Measurements from ENCODE around the gene STRBP. TPM values are rescaled to one million over a fixed set of nuclear protein-coding genes. Genes with fewer than 3 reads are reported as not detected.
"Not testable (repeated sequence)": the region's sequence is repeated elsewhere in the genome, so short reads cannot be mapped to it uniquely, and the experiment has no call there.

Gene STRBP
- total RNA-seq, 1 experiment from 2014 or later = 18.4 TPM

DNA sequence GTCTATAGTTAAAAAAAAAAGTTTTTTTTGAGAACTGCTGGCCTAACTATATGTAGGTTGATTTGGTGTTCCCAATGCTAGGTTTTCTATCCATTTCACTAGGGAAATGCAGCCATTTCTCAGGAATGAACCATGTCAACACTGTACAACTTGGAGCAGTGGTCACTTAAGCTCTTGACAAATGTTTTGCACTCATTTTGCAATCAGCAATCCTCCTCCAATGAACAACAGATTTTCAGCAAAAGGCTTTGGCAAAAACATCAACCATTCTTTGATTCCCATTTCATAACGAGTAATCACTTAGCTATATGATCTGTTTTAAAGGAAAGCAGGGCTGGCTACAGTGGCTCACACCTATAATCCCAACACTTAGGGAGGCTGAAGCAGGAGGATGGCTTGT, 17.9 kb downstream of the STRBP start:
- DNase-seq (ENCODE audit: low spot score) = no peak

GRCh38 chr9:123249162-123249561, 19.2 kb downstream of the STRBP start:
- not testable (repeated sequence) for DNase-seq (ENCODE audit: low spot score)

DNA sequence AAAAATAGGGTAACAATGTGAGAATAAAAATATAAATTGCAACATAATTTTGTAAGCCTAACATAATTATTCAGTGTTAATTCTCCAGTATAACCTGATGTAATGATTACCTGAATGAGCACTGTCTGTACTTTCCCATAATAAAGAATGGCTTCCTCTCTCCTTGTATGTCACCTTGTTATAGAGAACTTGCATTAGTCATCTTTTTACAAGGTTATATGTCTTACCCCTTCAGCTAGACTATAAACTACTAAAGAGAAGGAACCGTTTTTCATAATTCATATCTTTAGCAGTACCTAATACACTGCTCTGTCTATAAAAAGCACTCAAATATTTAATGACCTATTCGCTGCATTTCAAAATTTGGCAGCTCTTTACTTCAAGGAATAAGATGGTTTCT, 19.8 kb downstream of the STRBP start:
- DNase-seq (ENCODE audit: low spot score) = no peak

GRCh38 chr9:123246534-123246933, 21.9 kb downstream of the STRBP start:
- DNase-seq (ENCODE audit: low spot score) = no peak

DNA sequence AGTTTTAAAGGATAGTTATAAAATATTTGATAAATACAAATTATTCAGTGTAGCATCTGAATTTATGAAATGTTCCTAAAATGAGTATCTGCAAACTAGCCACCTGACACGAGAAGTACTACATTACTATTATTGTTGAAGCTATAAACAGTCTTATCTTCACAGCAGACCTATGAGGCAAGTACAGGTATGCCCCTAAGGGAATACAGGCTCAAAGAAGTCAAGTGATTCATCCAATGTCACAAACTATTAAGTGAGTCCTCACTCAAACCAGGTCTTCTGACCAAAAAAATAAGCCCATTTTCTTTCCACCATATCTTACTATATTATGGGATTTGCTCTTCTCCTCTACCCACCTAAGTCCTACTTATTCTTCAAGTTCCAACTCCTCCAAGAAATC, 28.7 kb downstream of the STRBP start:
- DNase-seq (ENCODE audit: low spot score) = no peak

- DNase-seq (ENCODE audit: low spot score) = no peak
Measured at GRCh38 chr9:123238365-123238764, 30.0 kb downstream of the STRBP start.

- no peak for DNase-seq (ENCODE audit: low spot score)
Measured at GRCh38 chr9:123237220-123237619, 31.2 kb downstream of the STRBP start.

DNA sequence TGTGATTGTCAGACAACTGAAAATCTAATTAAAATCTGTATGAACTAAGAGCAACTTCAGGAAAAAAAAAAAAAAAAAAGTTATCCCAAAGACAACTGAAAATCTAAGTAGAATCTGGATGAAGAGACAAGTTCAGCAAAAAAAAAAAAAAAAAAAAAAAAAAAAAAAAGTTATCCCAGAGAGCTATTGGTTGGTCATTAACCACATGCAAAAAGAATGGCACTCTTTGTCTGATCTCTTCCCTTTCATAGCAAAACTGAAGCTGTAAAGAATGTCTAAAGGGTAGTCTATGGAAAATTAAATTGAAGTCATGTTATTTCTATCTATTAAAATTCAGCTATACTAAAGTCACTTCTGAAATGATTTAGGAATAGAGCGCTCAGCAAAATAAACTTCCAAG, 32.9 kb downstream of the STRBP start:
- DNase-seq (ENCODE audit: low spot score) = no peak

- DNase-seq (ENCODE audit: low spot score) = no peak
Measured at GRCh38 chr9:123234853-123235252, 33.5 kb downstream of the STRBP start.

GRCh38 chr9:123232332-123232731, 36.1 kb downstream of the STRBP start:
- no peak for DNase-seq (ENCODE audit: low spot score)

GRCh38 chr9:123231421-123231820, 37.0 kb downstream of the STRBP start:
- DNase-seq (ENCODE audit: low spot score) = no peak

DNA sequence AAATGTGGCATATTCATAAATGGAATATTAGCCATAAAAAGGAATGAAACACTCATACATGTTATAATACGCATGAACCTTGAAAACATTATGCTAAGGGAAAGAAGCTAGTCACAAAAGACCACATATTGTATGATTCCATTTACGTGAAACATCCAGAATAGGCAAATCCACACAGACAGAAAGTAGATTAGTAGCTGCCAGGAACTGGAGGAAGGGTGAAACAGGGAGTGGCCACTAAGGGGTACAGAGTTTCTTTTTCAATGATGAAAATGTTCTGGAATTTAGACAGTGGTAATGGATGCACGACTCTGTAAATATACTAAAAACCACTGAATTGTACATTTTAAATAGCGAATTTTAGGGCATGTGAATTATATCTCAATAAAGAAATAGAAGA, 39.4 kb downstream of the STRBP start:
- no peak for DNase-seq (ENCODE audit: low spot score)

DNA sequence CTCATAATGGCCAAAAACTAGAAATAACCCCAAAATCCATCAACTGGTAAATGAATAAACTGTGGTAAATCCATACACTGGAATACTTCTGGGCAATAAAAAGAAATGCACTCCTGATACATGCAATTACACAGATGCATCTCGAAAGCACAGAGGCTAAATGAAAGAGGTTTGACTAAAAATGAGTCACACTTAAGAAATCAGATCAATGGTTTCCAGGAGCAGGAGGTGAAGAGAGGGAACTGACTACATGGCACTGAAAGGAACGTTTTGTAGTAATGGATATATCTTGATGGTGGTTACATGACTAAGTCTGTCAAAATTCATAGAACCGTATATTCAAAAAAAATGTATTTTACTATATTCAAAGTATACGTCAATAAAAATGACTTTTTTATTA, 42.4 kb downstream of the STRBP start:
- no peak for DNase-seq (ENCODE audit: low spot score)

DNA sequence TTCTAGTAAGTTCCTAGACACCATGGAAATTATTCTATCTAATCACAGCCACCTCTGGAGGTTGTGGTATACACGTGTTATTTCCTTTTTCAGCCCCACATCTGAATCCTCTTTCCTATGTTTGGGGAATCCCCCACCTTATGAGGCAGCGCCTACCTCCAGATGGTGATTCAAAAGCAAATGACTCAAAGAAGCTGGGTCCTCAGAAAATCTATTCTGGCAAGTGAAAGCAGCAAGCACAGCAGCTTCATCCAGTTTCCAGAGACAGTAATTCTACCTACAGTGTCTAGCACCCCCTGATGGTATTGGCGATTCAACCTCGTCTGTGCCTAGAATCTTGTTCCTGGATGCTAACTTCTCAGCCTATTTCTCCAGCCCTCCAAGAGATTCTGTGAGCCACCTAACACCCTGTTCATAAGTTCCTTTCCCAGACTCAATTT, 43.0 kb downstream of the STRBP start:
- peak; percentile 16 for DNase-seq (ENCODE audit: low spot score)

DNA sequence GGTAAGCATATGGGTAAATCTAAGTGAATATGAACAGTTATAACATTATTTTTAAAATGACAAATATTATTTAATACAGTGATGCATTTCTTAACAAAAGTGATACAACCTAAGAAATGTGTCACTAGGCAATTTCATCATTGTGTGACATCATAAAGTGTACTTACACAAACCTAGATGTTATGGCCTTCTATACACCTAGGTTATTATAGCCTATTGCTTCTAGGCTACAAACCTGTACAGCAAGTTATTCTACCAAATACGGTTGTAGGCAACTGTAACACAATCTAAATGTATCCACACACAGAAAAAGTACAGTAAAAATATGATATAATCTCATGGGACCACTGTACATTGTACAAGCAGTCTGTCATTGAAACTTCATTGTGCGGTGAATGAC, 48.3 kb downstream of the STRBP start:
- no peak for DNase-seq (ENCODE audit: low spot score)

DNA sequence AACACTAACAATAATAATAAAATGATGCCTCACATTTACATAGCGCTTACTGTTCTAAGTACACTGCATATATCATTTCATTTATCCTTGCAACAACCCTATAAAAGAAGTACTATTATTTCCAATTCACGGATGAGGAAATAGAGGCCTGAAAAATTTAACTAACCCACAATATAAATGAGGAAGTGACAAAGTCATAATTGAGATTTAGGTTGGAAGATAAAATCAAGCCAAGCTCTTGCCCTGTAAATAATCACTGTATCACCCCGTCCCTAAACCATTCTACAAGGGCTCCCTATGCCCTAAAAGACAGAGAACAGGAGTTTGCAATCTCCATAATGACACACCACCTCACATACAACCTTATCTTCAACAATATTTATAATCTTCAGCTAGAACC, 49.6 kb downstream of the STRBP start:
- no peak for DNase-seq (ENCODE audit: low spot score)

- no peak for DNase-seq (ENCODE audit: low spot score)
Measured at GRCh38 chr9:123217128-123217654, 51.2 kb downstream of the STRBP start.

GRCh38 chr9:123216251-123216797, 52.1 kb downstream of the STRBP start:
- DNase-seq (ENCODE audit: low spot score) = no peak

DNA sequence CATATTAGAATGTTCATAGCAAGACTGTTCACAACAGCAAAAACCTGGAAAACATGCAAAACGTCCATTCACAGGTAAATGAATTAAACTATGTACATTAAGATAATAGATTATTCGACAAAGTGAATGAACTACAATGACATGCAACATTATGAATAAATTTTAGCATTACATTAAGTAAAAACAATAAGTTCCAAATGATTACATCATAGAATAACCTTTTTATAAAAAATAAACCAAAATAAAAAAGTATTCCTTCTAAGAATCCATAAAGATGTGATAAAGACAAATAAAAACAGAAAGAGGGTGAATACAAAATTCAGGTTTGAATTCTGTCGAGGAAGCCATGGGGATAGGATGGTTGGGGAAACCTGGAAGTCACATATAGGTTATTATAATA, 57.3 kb downstream of the STRBP start:
- DNase-seq (ENCODE audit: low spot score) = no peak

GRCh38 chr9:123208626-123209174, 59.7 kb downstream of the STRBP start:
- no peak for DNase-seq (ENCODE audit: low spot score)

DNA sequence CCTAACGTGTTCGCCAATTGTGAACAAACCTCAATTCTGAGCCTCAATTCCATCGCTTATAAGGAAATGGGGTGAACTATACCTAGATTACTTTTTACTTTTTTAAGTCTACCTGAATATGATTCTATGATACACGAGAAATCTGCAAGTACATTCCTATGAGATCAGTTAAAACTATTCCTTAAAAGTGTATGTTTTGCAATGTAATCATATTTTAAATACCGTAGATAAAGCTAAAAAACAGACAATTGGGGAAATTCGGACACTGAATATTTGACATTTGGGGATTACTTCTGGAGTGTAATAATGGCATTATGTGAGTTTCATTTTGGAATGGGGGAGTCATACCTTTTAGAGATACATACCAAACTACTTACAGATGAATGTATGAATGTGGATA, 62.3 kb downstream of the STRBP start:
- no peak for DNase-seq (ENCODE audit: low spot score)

- DNase-seq (ENCODE audit: low spot score) = no peak
Measured at GRCh38 chr9:123201083-123201482, 67.3 kb downstream of the STRBP start.

GRCh38 chr9:123200469-123200868, 67.9 kb downstream of the STRBP start:
- not testable (repeated sequence) for DNase-seq (ENCODE audit: low spot score)

- DNase-seq (ENCODE audit: low spot score) = no peak
Measured at GRCh38 chr9:123196124-123196523, 72.3 kb downstream of the STRBP start.
